Measurements from ENCODE around the gene PRDM5.

DNA sequence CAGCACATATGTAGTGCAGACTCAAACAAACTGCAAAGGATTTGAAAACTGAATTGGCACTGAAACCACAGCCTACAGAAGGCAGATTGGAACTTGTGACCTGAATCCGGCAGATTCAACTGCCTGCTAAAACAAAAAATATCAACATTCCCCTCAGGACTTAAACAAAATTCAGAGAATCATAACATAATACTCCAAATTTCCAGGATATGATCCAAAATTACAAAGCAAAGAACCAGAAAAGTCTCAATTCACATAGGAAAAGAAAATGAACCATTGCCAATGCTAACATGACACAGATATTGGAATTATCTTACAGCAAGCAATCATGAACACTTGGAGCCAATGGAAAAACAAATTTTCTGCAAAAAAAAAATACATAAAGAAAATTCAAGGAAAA lies 250.4 kb downstream of the PRDM5 start:
- TF ChIP-seq, protein P1, sequence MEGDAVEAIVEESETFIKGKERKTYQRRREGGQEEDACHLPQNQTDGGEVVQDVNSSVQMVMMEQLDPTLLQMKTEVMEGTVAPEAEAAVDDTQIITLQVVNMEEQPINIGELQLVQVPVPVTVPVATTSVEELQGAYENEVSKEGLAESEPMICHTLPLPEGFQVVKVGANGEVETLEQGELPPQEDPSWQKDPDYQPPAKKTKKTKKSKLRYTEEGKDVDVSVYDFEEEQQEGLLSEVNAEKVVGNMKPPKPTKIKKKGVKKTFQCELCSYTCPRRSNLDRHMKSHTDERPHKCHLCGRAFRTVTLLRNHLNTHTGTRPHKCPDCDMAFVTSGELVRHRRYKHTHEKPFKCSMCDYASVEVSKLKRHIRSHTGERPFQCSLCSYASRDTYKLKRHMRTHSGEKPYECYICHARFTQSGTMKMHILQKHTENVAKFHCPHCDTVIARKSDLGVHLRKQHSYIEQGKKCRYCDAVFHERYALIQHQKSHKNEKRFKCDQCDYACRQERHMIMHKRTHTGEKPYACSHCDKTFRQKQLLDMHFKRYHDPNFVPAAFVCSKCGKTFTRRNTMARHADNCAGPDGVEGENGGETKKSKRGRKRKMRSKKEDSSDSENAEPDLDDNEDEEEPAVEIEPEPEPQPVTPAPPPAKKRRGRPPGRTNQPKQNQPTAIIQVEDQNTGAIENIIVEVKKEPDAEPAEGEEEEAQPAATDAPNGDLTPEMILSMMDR (IDR thresholded peaks at IDR 0.05), result no peak
- TF ChIP-seq POLR2A (IDR thresholded peaks at IDR 0.05), result no peak

Data from right lobe of liver (tissue), 4 donors.